H9 (cell line): Measurements from ENCODE around the gene HK3. TPM values are rescaled to one million over a fixed set of nuclear protein-coding genes. Genes with fewer than 3 reads are reported as not detected.

ENCODE experiments used
- DNase-seq: peaks from one replicate; pipeline ENCODE4 v3.0.0-alpha.2; 2017
- H2AFZ ChIP-seq: one replicate; pipeline ENCODE4 v1.6.1; 2013; ENCODE audit warnings: mild to moderate bottlenecking, low read length, control low read depth, moderate library complexity
- H2AK5ac ChIP-seq: 2 replicates; pipeline ENCODE4 v1.6.1; 2013; ENCODE audit warnings: low read length, control low read depth, mixed read lengths; ENCODE audit not compliant: insufficient read length
- H2BK120ac ChIP-seq: one replicate; pipeline ENCODE4 v1.6.1; 2013; ENCODE audit warnings: low read depth, mild to moderate bottlenecking, low read length, control low read depth, inconsistent platforms; ENCODE audit not compliant: poor library complexity, severe bottlenecking
- H2BK12ac ChIP-seq: 2 replicates; pipeline ENCODE4 v1.6.1; 2013; ENCODE audit warnings: low read length, control low read depth, mixed read lengths, low read depth; ENCODE audit not compliant: insufficient read length
- H2BK15ac ChIP-seq: 2 replicates; pipeline ENCODE4 v1.6.1; 2013; ENCODE audit warnings: low read depth, low read length, control low read depth
- H2BK20ac ChIP-seq: one replicate; pipeline ENCODE4 v1.6.1; 2013; ENCODE audit warnings: low read depth, mild to moderate bottlenecking, low read length, control low read depth, inconsistent platforms; ENCODE audit not compliant: poor library complexity, severe bottlenecking
- H2BK5ac ChIP-seq: 2 replicates; pipeline ENCODE4 v1.6.1; 2013; ENCODE audit warnings: low read length, control low read depth, mixed read lengths; ENCODE audit not compliant: insufficient read length
- H3K14ac ChIP-seq: 2 replicates; pipeline ENCODE4 v1.6.1; 2013; ENCODE audit warnings: low read length, control low read depth; ENCODE audit not compliant: insufficient read depth
- H3K18ac ChIP-seq: 2 replicates; pipeline ENCODE4 v1.6.1; 2013; ENCODE audit warnings: low read depth, mild to moderate bottlenecking, mixed read lengths, low read length, control low read depth; ENCODE audit not compliant: insufficient read length
- H3K23ac ChIP-seq: 2 replicates; pipeline ENCODE4 v1.6.1; 2013; ENCODE audit warnings: low read length, control low read depth, mixed read lengths, low read depth; ENCODE audit not compliant: insufficient read length
- H3K23me2 ChIP-seq: 2 replicates; pipeline ENCODE4 v1.6.1; 2013; ENCODE audit warnings: low read depth, mild to moderate bottlenecking, mixed read lengths, low read length, control low read depth; ENCODE audit not compliant: insufficient read length, poor library complexity, severe bottlenecking
- H3K27ac ChIP-seq: 2 replicates; pipeline ENCODE4 v1.5.1; 2013; ENCODE audit warnings: low read length, control low read depth, mixed read lengths, low read depth; ENCODE audit not compliant: insufficient read length
- H3K27me3 ChIP-seq: 2 replicates; pipeline ENCODE4 v1.6.1; 2013; ENCODE audit warnings: low read length, control low read depth, inconsistent platforms; ENCODE audit not compliant: insufficient read depth
- H3K4ac ChIP-seq: 2 replicates; pipeline ENCODE4 v1.6.1; 2013; ENCODE audit warnings: low read depth, mild to moderate bottlenecking, control low read depth, inconsistent platforms, low read length, moderate library complexity
- H3K4me1 ChIP-seq: 2 replicates; pipeline ENCODE4 v1.6.1; 2013; ENCODE audit warnings: low read length, control low read depth, inconsistent platforms; ENCODE audit not compliant: insufficient read depth
- H3K4me2 ChIP-seq: 2 replicates; pipeline ENCODE4 v1.6.1; 2013; ENCODE audit warnings: low read length, control low read depth, mixed read lengths; ENCODE audit not compliant: insufficient read length, insufficient read depth
- H3K56ac ChIP-seq: 2 replicates; pipeline ENCODE4 v1.6.1; 2013; ENCODE audit warnings: low read depth, mild to moderate bottlenecking, mixed read lengths, low read length, control low read depth; ENCODE audit not compliant: insufficient read length
- H3K79me1 ChIP-seq: 2 replicates; pipeline ENCODE4 v1.6.1; 2013; ENCODE audit warnings: low read depth, mild to moderate bottlenecking, moderate library complexity, low read length, control low read depth, inconsistent platforms; ENCODE audit not compliant: insufficient read depth, poor library complexity, severe bottlenecking
- H3K79me2 ChIP-seq: 2 replicates; pipeline ENCODE4 v1.6.1; 2013; ENCODE audit warnings: low read length, control low read depth, inconsistent platforms; ENCODE audit not compliant: insufficient read depth
- H3K9ac ChIP-seq: 2 replicates; pipeline ENCODE4 v1.6.1; 2013; ENCODE audit warnings: low read length, control low read depth, mixed read lengths; ENCODE audit not compliant: insufficient read length; ENCODE audit errors: extremely low read depth
- H3K9me3 ChIP-seq: one replicate; pipeline ENCODE4 v1.6.1; 2013; ENCODE audit warnings: low read depth, low read length, inconsistent platforms; ENCODE audit not compliant: control insufficient read depth
- H3T11ph ChIP-seq: one replicate; pipeline ENCODE4 v1.6.1; 2013; ENCODE audit warnings: mild to moderate bottlenecking, low read length, control low read depth, inconsistent platforms
- H4K20me1 ChIP-seq: one replicate; pipeline ENCODE4 v1.6.1; 2013; ENCODE audit not compliant: control insufficient read depth, insufficient read length, insufficient read depth
- H4K5ac ChIP-seq: 2 replicates; pipeline ENCODE4 v1.6.1; 2013; ENCODE audit warnings: low read depth, mild to moderate bottlenecking, mixed read lengths, low read length, control low read depth; ENCODE audit not compliant: insufficient read length
- H4K8ac ChIP-seq: replicated peaks from 2 replicates; pipeline ENCODE4 v1.6.1; 2013; ENCODE audit warnings: low read length, control low read depth, mixed read lengths, low read depth; ENCODE audit not compliant: insufficient read length
- H4K91ac ChIP-seq: 2 replicates; pipeline ENCODE4 v1.6.1; 2013; ENCODE audit warnings: low read depth, mild to moderate bottlenecking, moderate library complexity, mixed read lengths, low read length, control low read depth; ENCODE audit not compliant: insufficient read length
- H3K27ac Mint-ChIP-seq, 3 experiments: 2 replicates in 2 of 3; 3 replicates in 1 of 3; pipeline ENCODE4 v1.8.0; 2020 to 2021; ENCODE audit warnings: mixed read lengths in 3 of 3, mild to moderate bottlenecking in 1 of 3, moderate library complexity in 1 of 3
- H3K27me3 Mint-ChIP-seq: 2 replicates; pipeline ENCODE4 v1.8.0; 2021; ENCODE audit warnings: low read depth, mild to moderate bottlenecking, moderate library complexity, mixed read lengths
- H3K36me3 Mint-ChIP-seq, 3 experiments: 2 replicates in 2 of 3; 3 replicates in 1 of 3; pipeline ENCODE4 v1.8.0; 2020 to 2021; ENCODE audit warnings: low read depth in 3 of 3, mixed read lengths in 3 of 3; ENCODE audit not compliant: insufficient read depth in 1 of 3
- H3K4me1 Mint-ChIP-seq, 2 experiments: 2 replicates each; pipeline ENCODE4 v1.8.0; 2020; ENCODE audit warnings: mixed read lengths in 2 of 2
- H3K4me3 Mint-ChIP-seq, 2 experiments: 2 replicates in 1 of 2; 3 replicates in 1 of 2; pipeline ENCODE4 v1.8.0; 2020 to 2021; ENCODE audit warnings: mild to moderate bottlenecking in 2 of 2, mixed read lengths in 2 of 2, moderate library complexity in 1 of 2
- H3K9me3 Mint-ChIP-seq, 2 experiments: 2 replicates in 1 of 2; 3 replicates in 1 of 2; pipeline ENCODE4 v1.8.0; 2020; ENCODE audit warnings: mild to moderate bottlenecking in 2 of 2, mixed read lengths in 2 of 2, moderate library complexity in 1 of 2
- WGBS: extraction: QIAGEN DNeasy Blood & Tissue Kit; methylation state at CpG from one replicate; pipeline ENCODE4 v1.1.7; 2013; ENCODE audit warnings: missing lambda C conversion rate, low lambda C conversion rate, mixed read lengths; ENCODE audit not compliant: insufficient read length; ENCODE audit errors: extremely low coverage; 5-methylcytosine and 5-hydroxymethylcytosine counted together
- total RNA-seq: library from RNA; stranded (reverse); gene quantifications from 2 replicates; pipeline ENCODE4 v1.2.1, GENCODE V29; 2021
- TF ChIP-seq, protein P1 (sequence below): fragments of 200-600 bp; sonication (generic); conservative IDR thresholded peaks from 3 replicates; pipeline ENCODE4 v1.8.0; 2021; ENCODE audit warnings: antibody characterized with exemption, mild to moderate bottlenecking

The HK3 gene
- total RNA-seq, 1 experiment from 2014 or later = not detected

DNA sequence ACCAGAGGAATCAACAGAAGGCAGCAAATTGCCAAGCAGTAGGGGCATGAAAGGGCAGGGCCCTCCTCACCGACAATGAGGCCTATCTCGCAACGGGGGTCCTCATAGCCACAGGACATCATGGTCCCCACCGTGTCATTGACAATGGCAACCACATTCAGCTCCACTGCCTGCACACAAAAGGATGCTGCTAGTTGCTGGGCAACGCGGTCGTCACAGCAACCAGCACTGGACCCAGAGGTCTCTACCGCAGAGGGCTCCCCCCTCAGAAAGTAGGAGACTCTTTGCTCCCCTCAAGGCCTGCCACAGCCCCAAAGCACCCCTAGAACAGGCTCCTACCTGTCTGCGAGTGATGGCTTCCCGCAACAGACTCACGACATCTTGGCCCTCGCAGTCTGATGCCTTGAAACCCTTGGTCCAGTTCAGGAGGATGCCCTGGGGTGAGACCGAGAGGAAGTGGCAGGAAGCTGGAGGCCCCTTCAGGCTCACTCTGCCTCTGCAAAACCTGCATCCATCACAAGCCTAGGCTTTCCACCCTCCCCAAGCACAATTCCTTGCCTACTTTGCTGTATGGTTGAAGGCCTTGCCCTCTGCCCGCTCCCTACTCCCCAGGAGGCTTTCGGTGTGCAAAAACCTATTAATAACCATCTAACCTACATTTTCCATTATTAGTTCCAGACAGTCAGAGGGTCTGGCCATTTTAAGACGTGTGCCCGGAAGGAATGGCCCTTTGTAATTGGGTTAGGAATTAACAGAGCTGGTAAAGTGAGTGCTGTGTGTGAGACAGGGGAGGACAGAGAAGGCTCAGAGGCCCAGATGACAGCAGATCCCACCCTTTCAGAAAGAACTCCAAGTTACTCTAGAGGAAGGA, 15.2 kb downstream of the HK3 start:
- no peak overlapping the region for H4K5ac ChIP-seq
- H4K20me1 ChIP-seq = no peaks in the 10 kb centered on the region
- H2BK20ac ChIP-seq = no peak overlapping the region
- Mint-ChIP-seq H3K4me3 (no peak overlapping the region), H3K36me3 (no peaks in the 10 kb centered on the region; a peak in 1 of 7 replicates), H3K4me1 (peaks cover 8 to 9% of the 10 kb centered on the region in 2 experiments), H3K9me3 (no peaks in the 10 kb centered on the region), H3K27me3 (no peaks in the 10 kb centered on the region; the same call in 1 of the 2 replicates), H3K27ac (peak overlapping the region in 1 of 3 experiments; percentile 12; a peak in 1 of 7 replicates)
- TF ChIP-seq, protein P1, sequence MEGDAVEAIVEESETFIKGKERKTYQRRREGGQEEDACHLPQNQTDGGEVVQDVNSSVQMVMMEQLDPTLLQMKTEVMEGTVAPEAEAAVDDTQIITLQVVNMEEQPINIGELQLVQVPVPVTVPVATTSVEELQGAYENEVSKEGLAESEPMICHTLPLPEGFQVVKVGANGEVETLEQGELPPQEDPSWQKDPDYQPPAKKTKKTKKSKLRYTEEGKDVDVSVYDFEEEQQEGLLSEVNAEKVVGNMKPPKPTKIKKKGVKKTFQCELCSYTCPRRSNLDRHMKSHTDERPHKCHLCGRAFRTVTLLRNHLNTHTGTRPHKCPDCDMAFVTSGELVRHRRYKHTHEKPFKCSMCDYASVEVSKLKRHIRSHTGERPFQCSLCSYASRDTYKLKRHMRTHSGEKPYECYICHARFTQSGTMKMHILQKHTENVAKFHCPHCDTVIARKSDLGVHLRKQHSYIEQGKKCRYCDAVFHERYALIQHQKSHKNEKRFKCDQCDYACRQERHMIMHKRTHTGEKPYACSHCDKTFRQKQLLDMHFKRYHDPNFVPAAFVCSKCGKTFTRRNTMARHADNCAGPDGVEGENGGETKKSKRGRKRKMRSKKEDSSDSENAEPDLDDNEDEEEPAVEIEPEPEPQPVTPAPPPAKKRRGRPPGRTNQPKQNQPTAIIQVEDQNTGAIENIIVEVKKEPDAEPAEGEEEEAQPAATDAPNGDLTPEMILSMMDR = no peak
- no peak overlapping the region for H2BK12ac ChIP-seq
- no peaks in the 10 kb centered on the region for H3K27me3 ChIP-seq
- no peaks in the 10 kb centered on the region for H3K23me2 ChIP-seq
- H2BK5ac ChIP-seq = no peak overlapping the region
- no peak overlapping the region for H4K91ac ChIP-seq
- H3K18ac ChIP-seq = no peak overlapping the region
- H3K27ac ChIP-seq = no peak overlapping the region
- H4K8ac ChIP-seq = no peak overlapping the region
- no CpG with 5 or more reads among the region's 17 CpGs for WGBS
- H2AFZ ChIP-seq = no peak overlapping the region
- no peak overlapping the region for H2BK15ac ChIP-seq
- H2BK120ac ChIP-seq = no peak overlapping the region
- H3K4me1 ChIP-seq = no peaks in the 10 kb centered on the region
- H3K9ac ChIP-seq = no peak overlapping the region
- H3K79me1 ChIP-seq = no peaks in the 10 kb centered on the region
- H3K79me2 ChIP-seq = no peaks in the 10 kb centered on the region
- no peak overlapping the region for H3K14ac ChIP-seq
- H3K9me3 ChIP-seq = no peaks in the 10 kb centered on the region
- H2AK5ac ChIP-seq = no peak overlapping the region
- no peak overlapping the region for H3T11ph ChIP-seq
- DNase-seq = no peak
- H3K4me2 ChIP-seq = no peak overlapping the region
- no peak overlapping the region for H3K4ac ChIP-seq
- H3K56ac ChIP-seq = no peak overlapping the region
- no peak overlapping the region for H3K23ac ChIP-seq
